Measurements from ENCODE around the gene C15orf40. TPM values are rescaled to one million over a fixed set of nuclear protein-coding genes. Genes with fewer than 3 reads are reported as not detected.

Gene C15orf40
- total and polyA plus RNA-seq, 9 of the 15 experiments (the other 6 are each of a cell fraction or from before 2014, with no cell fraction given), result 15.9 to 52.0 (median 27.0) TPM

GRCh38 chr15:82999426-82999825, 12.0 kb downstream of the C15orf40 start:
- no TSS peak for BruUV-seq (replicated peaks)
- FAIRE-seq, result no peak
- POLR2A ChIA-PET, result interaction anchor here (0.6 to 1.3 kb wide), 3 partner anchors 11 to 459 kb away, joined by 3 to 4 read pairs (median 4); partner anchors contain the start of gene RPS17

More at GRCh38 chr15:82999426-82999825, 12.0 kb downstream of the C15orf40 start:
- ATAC-seq, result no peak
- H3K36me3 ChIP-seq (ENCODE audit: control insufficient read depth, insufficient read depth, low read length), result no peaks in the 10 kb centered on the region
- no peaks in the 10 kb centered on the region for H3K9me3 ChIP-seq (replicated peaks; ENCODE audit: control insufficient read depth, insufficient read depth, low read depth, low read length)
- peaks cover 0 to 5% of the 10 kb centered on the region in 2 experiments; a peak in 2 of 5 replicates for H3K4me1 ChIP-seq (replicated peaks in 1 of 2; ENCODE audit: control insufficient read depth in 2 of 2, insufficient read depth in 2 of 2, low read length in 2 of 2)
- no peak overlapping the region for H3K27ac ChIP-seq (ENCODE audit: extremely low read depth, low read depth, low read length)
- H2AFZ ChIP-seq (ENCODE audit: low read depth, low read length), result no peak overlapping the region
- CTCF ChIA-PET (ENCODE audit: low intra/inter-chr PET ratio), result interaction anchor here (1.5 to 2.1 kb wide), 2 partner anchors 151 to 414 kb away, joined by 6 to 14 read pairs; no protein-coding TSS in a partner anchor
- no peak overlapping the region for H3K9ac ChIP-seq (ENCODE audit: insufficient read depth in 1 of 2, low read depth in 2 of 2, low read length in 2 of 2)
- intact Hi-C loops (cut with micrococcal nuclease) (no loop called here), in situ Hi-C loops (cut with MboI) (no loop called here)
- no peaks in the 10 kb centered on the region for H3K9me1 ChIP-seq (ENCODE audit: control insufficient read depth, insufficient read depth, low read length)
- TF ChIP-seq ZNF76 (CRISPR knock-in tag; IDR thresholded peaks at IDR 0.05; ENCODE audit: borderline replicate concordance), result no peak
- no peak for TF ChIP-seq ATF6 (CRISPR knock-in tag; IDR thresholded peaks at IDR 0.05)
- no peak for TF ChIP-seq TFAM (CRISPR knock-in tag; conservative IDR thresholded peaks at IDR 0.05)
- TF ChIP-seq HNRNPK (IDR thresholded peaks at IDR 0.05; ENCODE audit: low read depth, low read length, poor library complexity, severe bottlenecking), result no peak
- TF ChIP-seq ZNF217 (CRISPR knock-in tag; IDR thresholded peaks at IDR 0.05), result no peak
- no peak for TF ChIP-seq FOXJ3 (CRISPR knock-in tag; IDR thresholded peaks at IDR 0.05)
- TF ChIP-seq RAD21 (CRISPR knock-in tag; conservative IDR thresholded peaks at IDR 0.05 in 1 of 2, IDR thresholded peaks at IDR 0.05 in 1 of 2), result no peak
- TF ChIP-seq ZFPM2 (CRISPR knock-in tag; IDR thresholded peaks at IDR 0.05), result no peak
- no peak for TF ChIP-seq KLF10 (CRISPR knock-in tag; IDR thresholded peaks at IDR 0.05)
- no peak for TF ChIP-seq TRIM28 (IDR thresholded peaks at IDR 0.05)
- no peak for DNase-seq (ENCODE audit: extremely low read depth in 1 of 4, low spot score in 3 of 4)
- no peaks in the 10 kb centered on the region for H3K79me2 ChIP-seq (ENCODE audit: control insufficient read depth, insufficient read depth, low read length)
- WGBS (ENCODE audit: insufficient coverage, low coverage, missing lambda C conversion rate), result 69% methylated on average over 6 of the region's 6 CpGs
- no peak overlapping the region for H3K4me2 ChIP-seq (ENCODE audit: insufficient read depth, low read length)
- no peaks in the 10 kb centered on the region for H3K27me3 ChIP-seq (ENCODE audit: control insufficient read depth in 2 of 2, insufficient read depth in 2 of 2, low read length in 2 of 2)
- no peaks in the 10 kb centered on the region for H4K20me1 ChIP-seq (replicated peaks; ENCODE audit: control insufficient read depth, insufficient read depth, low read length)
- H3K4me3 ChIP-seq, result no peak overlapping the region

Data from K562 (cell line).